Endothelial cell of umbilical vein (primary cell): ENCODE measurements around the gene SLC33A1. TPM values are rescaled to one million over a fixed set of nuclear protein-coding genes. Genes with fewer than 3 reads are reported as not detected.

Experiments used
- BruUV-seq: library from RNA; stranded (reverse); fragments of 400-500 nt; replicated peaks from 2 replicates; lab custom pipeline; 2021; lab: Mats Ljungman, UMichigan
- CTCF ChIA-PET: fragments of 300-600, 350-600 bp; sonication (Branson Sonifier 250); formaldehyde crosslinking; loops from one replicate; lab custom pipeline; 2021; ENCODE audit warnings: antibody characterized with exemption, inconsistent platforms; lab: Charles Lee
- POLR2A ChIA-PET: fragments of 300-600, 350-600 bp; sonication (Branson Sonifier 250); formaldehyde crosslinking; loops from one replicate; lab custom pipeline; 2021; ENCODE audit warnings: antibody characterized with exemption, inconsistent platforms; lab: Charles Lee
- DNase-seq: peaks from one replicate; pipeline ENCODE4 v3.0.0-alpha.2; 2011; ENCODE audit warnings: low read depth, low spot score
- FAIRE-seq: peaks from 2 replicates; lab custom pipeline; 2011; peaks lifted over from hg19 to GRCh38; lab: Jason Lieb, UNC
- H2AFZ ChIP-seq: 2 replicates; pipeline ENCODE4 v1.6.0; 2012; ENCODE audit warnings: low read depth, low read length, control low read depth, inconsistent platforms
- H3K27ac ChIP-seq: 2 replicates; pipeline ENCODE4 v1.5.1; 2011; ENCODE audit warnings: low read depth, mild to moderate bottlenecking, control low read depth, low read length, moderate library complexity; ENCODE audit not compliant: insufficient read depth
- H3K27me3 ChIP-seq, 2 experiments: 2 replicates each; pipeline versions ENCODE4 v1.6.0 to v1.6.1; 2011; ENCODE audit warnings: low read length in 2 of 2, mixed read lengths in 1 of 2; ENCODE audit not compliant: control insufficient read depth in 2 of 2, insufficient read depth in 2 of 2
- H3K36me3 ChIP-seq, 2 experiments: 2 replicates in 1 of 2; 3 replicates in 1 of 2; pipeline ENCODE4 v1.5.1; 2011; ENCODE audit warnings: low read length in 2 of 2, mild to moderate bottlenecking in 1 of 2, moderate library complexity in 1 of 2; ENCODE audit not compliant: control insufficient read depth in 2 of 2, insufficient read depth in 2 of 2; ENCODE audit errors: extremely low read depth in 1 of 2
- H3K4me1 ChIP-seq: 3 replicates; pipeline ENCODE4 v1.5.1; 2011; ENCODE audit warnings: mild to moderate bottlenecking, low read length; ENCODE audit not compliant: control insufficient read depth, insufficient read depth; ENCODE audit errors: extremely low read depth
- H3K4me2 ChIP-seq: 2 replicates; pipeline ENCODE4 v1.6.1; 2011; ENCODE audit warnings: low read length, control low read depth, mixed read lengths; ENCODE audit not compliant: insufficient read depth
- H3K4me3 ChIP-seq, 3 experiments: fragments of 200-600 bp in 1 of 3; sonication (generic), shearing (Covaris generic) in 1 of 3; replicated peaks in 1 of 3; 2 replicates each; pipeline ENCODE4 v1.5.1; 2011 to 2016; ENCODE audit warnings: control low read depth in 3 of 3, low read length in 3 of 3, mild to moderate bottlenecking in 2 of 3, inconsistent platforms in 1 of 3, low read depth in 1 of 3, moderate library complexity in 1 of 3; ENCODE audit not compliant: insufficient read depth in 1 of 3
- H3K79me2 ChIP-seq: 2 replicates; pipeline ENCODE4 v1.6.0; 2012; ENCODE audit warnings: low read length, inconsistent platforms; ENCODE audit not compliant: control insufficient read depth, insufficient read depth
- H3K9ac ChIP-seq: replicated peaks from 2 replicates; pipeline ENCODE3; 2011; ENCODE audit warnings: low read length, control low read depth; ENCODE audit not compliant: insufficient read depth; ENCODE audit errors: extremely low read depth
- H3K9me1 ChIP-seq: replicated peaks from 3 replicates; pipeline ENCODE4 v1.6.0; 2011; ENCODE audit warnings: mild to moderate bottlenecking, low read length; ENCODE audit not compliant: control insufficient read depth, insufficient read depth; ENCODE audit errors: extremely low read depth
- H3K9me3 ChIP-seq: replicated peaks from 2 replicates; pipeline ENCODE4 v1.5.1; 2012; ENCODE audit warnings: low read length, inconsistent platforms; ENCODE audit not compliant: control insufficient read depth, insufficient read depth
- H4K20me1 ChIP-seq: replicated peaks from 2 replicates; pipeline ENCODE3; 2011; ENCODE audit warnings: mild to moderate bottlenecking, low read length; ENCODE audit not compliant: control insufficient read depth, insufficient read depth; ENCODE audit errors: extremely low read depth
- CTCF ChIP-seq, 2 donors: IDR thresholded peaks; 1 replicate in 1 of 2; 2 replicates in 1 of 2; pipeline ENCODE4 v1.5.1; 2011; ENCODE audit warnings: low read length in 2 of 2, mild to moderate bottlenecking in 2 of 2, moderate library complexity in 2 of 2, control low read depth in 1 of 2, inconsistent platforms in 1 of 2, low read depth in 1 of 2; ENCODE audit not compliant: insufficient read depth in 1 of 2; ENCODE audit errors: extremely low read depth in 1 of 2
- FOS ChIP-seq: IDR thresholded peaks from 2 replicates; pipeline ENCODE4 v1.6.1; 2011; ENCODE audit warnings: mild to moderate bottlenecking, low read length, moderate library complexity, borderline replicate concordance; ENCODE audit not compliant: insufficient read depth
- GATA2 ChIP-seq: IDR thresholded peaks from 2 replicates; pipeline ENCODE4 v1.7.0; 2011; ENCODE audit warnings: low read depth, mild to moderate bottlenecking, moderate library complexity, mixed read lengths, low read length; ENCODE audit not compliant: insufficient read length, insufficient read depth
- POLR2A ChIP-seq: IDR thresholded peaks from 2 replicates; pipeline ENCODE4 v1.6.1; 2012; ENCODE audit warnings: low read depth, mild to moderate bottlenecking, control low read depth, low read length
- dilution Hi-C: fragments of 300-500 bp; cut with MboI; formaldehyde crosslinking; loops from one replicate; pipeline ENCODE4 v1.15.0; 2019; ENCODE audit warnings: low sequenced_read_pairs; ENCODE audit not compliant: extremely low pct_ligation_motif_present
- intact Hi-C: fragments of 100-400 bp; cut with micrococcal nuclease; formaldehyde crosslinking; loops from one replicate; pipeline ENCODE4 v1.10.0; 2022
- polyA plus RNA-seq, 4 experiments: library from polyadenylated mRNA; depleted of rRNA in 3 of 4; stranded (reverse) in 3 of 4; unstranded in 1 of 4; fragments of >200 nt; gene quantifications; 2 replicates each; pipeline versions ENCODE4 v1.2.1 to v1.2.3, GENCODE V29; 2011 to 2012; ENCODE audit warnings: missing spikeins in 1 of 4
- total RNA-seq: library from RNA; stranded (reverse); gene quantifications from 2 replicates; pipeline ENCODE4 v1.2.3, GENCODE V29; 2021

The SLC33A1 gene
- total and polyA plus RNA-seq, 2 donors (not counting 3 experiments of a cell fraction or from before 2014, with no cell fraction given): 28.4 to 30.3 TPM

DNA sequence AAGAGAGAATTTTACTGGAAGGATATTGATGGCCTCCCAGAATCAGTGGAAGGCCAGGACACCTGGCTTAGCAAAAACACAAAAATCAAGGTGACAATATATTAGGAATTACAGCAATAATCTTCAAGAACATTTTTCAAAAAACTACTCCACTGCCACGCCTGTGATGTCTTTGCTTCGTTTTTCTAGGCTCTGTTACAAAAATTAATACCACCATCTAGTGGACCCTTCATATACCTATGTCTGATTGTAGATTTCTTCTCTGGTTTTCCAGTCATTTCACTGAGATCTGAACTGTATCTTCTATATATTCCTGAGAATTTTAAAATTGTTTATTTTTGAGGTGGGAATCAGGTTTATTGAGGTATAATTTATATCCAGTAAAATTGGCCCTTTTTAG is 5.6 kb upstream of the SLC33A1 start:
- CTCF ChIA-PET: interaction anchor here (2.3 kb wide), 1 partner anchor 54 kb away, joined by 14 read pairs; the partner anchor contains the start of gene C3orf33
- no peaks in the 10 kb centered on the region for H3K79me2 ChIP-seq
- POLR2A ChIA-PET: no interaction called here
- no peaks in the 10 kb centered on the region for H3K9me3 ChIP-seq
- H4K20me1 ChIP-seq: no peaks in the 10 kb centered on the region
- H3K27ac ChIP-seq: no peak overlapping the region
- peak overlapping the region; percentile 4 for H3K4me2 ChIP-seq
- dilution Hi-C loops (no loop called here), intact Hi-C loops (loop anchor here (1.0 kb wide), 1 partner anchor 107 kb away; no protein-coding TSS in a partner anchor)
- H3K27me3 ChIP-seq: no peaks in the 10 kb centered on the region
- H3K36me3 ChIP-seq: no peaks in the 10 kb centered on the region
- no peak overlapping the region for H3K4me3 ChIP-seq
- FAIRE-seq (no peak), DNase-seq (peak; percentile 38)
- no peak overlapping the region for H3K9ac ChIP-seq
- no peaks in the 10 kb centered on the region for H3K9me1 ChIP-seq
- peak overlapping the region; percentile 24 for H2AFZ ChIP-seq
- TF ChIP-seq GATA2: no peak
- TF ChIP-seq FOS: no peak
- no peak for TF ChIP-seq POLR2A
- peak; percentile 3 to 10 for TF ChIP-seq CTCF (IDR thresholded peaks at IDR 0.05; ENCODE audit: extremely low read depth in 1 of 2, insufficient read depth in 1 of 2, low read depth in 1 of 2, low read length in 2 of 2)
- H3K4me1 ChIP-seq: no peaks in the 10 kb centered on the region
- BruUV-seq: no TSS peak
